DOHH2 (cell line): ENCODE results near the gene NSUN6.

ENCODE experiments used
- CTCF ChIP-seq: fragments of 200-600 bp; sonication (generic); IDR thresholded peaks from one replicate; pipeline ENCODE4 v1.5.1; 2014; ENCODE audit warnings: antibody characterized with exemption, mild to moderate bottlenecking, low read depth, low read length; ENCODE audit not compliant: poor library complexity, severe bottlenecking
- EZH2phosphoT487 ChIP-seq: fragments of 200-600 bp; sonication (generic); IDR thresholded peaks from 2 replicates; pipeline ENCODE4 v1.6.1; 2017; ENCODE audit warnings: borderline replicate concordance, mild to moderate bottlenecking, antibody characterized with exemption, low read length, moderate library complexity, mixed read lengths

- TF ChIP-seq CTCF: no peak
- TF ChIP-seq EZH2phosphoT487: no peak
These were observed 39.2 kb upstream of the NSUN6 start for GRCh38 chr10:18690541-18690940.
